Ectodermal cell (in vitro differentiated cells): ENCODE results near the gene TRPM8.

Experiments
- H3K27ac ChIP-seq: 2 replicates; pipeline ENCODE4 v1.7.0; 2013; ENCODE audit warnings: mild to moderate bottlenecking, low read depth, low read length; ENCODE audit not compliant: insufficient read depth, poor library complexity, severe bottlenecking
- H3K27me3 ChIP-seq: 2 replicates; pipeline ENCODE4 v1.7.0; 2013; ENCODE audit warnings: mild to moderate bottlenecking, low read length; ENCODE audit not compliant: insufficient read depth, control insufficient read depth, poor library complexity, severe bottlenecking
- H3K36me3 ChIP-seq: one replicate; pipeline ENCODE4 v1.7.0; 2013; ENCODE audit warnings: low read length; ENCODE audit not compliant: control insufficient read depth, insufficient read depth
- H3K4me1 ChIP-seq: one replicate; pipeline ENCODE4 v1.7.0; 2013; ENCODE audit warnings: low read length; ENCODE audit not compliant: control insufficient read depth, insufficient read depth
- H3K4me3 ChIP-seq: 2 replicates; pipeline ENCODE4 v1.7.0; 2013; ENCODE audit warnings: low read depth, low read length, control low read depth; ENCODE audit not compliant: insufficient read depth
- H3K9me3 ChIP-seq: 2 replicates; pipeline ENCODE4 v1.7.0; 2013; ENCODE audit warnings: mild to moderate bottlenecking, low read length, moderate library complexity; ENCODE audit not compliant: control insufficient read depth
- WGBS, 2 experiments: methylation state at CpG; one replicate each; pipeline ENCODE4 v1.1.7; 2013; ENCODE audit warnings: missing lambda C conversion rate in 2 of 2; 5-methylcytosine and 5-hydroxymethylcytosine counted together

TRPM8 gene

DNA sequence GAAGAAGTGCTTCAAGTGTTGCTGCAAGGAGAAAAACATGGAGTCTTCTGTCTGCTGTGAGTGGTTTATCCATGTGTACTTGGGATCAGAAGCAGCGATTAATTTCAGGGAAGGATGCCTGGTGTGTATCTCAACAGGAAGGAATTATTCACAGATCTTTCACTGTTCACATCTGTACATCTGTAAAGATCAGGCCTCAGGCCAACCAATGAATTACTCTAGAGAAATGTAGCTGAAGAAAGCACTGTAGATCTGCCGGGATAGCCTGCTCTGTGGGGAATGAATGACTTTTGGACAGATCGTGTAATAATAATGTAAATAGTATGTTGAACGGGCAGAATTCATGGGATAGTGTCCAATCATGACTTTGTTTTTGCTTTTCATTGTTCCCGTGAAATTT is 79.3 kb downstream of the TRPM8 start:
- Histone ChIP-seq H3K27ac (no peak overlapping the region), H3K9me3 (no peaks in the 10 kb centered on the region), H3K36me3 (no peaks in the 10 kb centered on the region), H3K4me3 (no peak overlapping the region), H3K4me1 (no peaks in the 10 kb centered on the region), H3K27me3 (no peaks in the 10 kb centered on the region)
- WGBS, 2 experiments: 93 to 95% methylated on average over 5 of the region's 5 CpGs

DNA sequence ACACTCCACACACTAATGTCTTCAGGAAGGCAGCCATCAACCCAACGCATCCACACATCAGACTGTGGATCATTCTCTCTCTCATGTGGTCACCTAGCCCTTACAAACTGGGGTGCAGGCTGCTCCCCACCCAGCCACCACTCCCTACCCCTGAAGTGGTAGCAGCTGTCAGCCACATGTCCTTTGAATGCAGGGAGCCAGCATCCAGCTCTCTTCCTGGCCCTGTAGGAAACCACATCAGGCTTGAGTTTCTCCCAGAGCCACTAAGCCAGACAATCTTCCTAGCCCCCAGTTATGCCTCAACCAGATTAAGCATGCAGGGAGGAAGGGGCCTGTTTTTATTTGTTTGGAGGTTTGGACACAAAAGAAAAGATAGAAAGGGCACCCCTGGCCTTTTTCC is 80.5 kb downstream of the TRPM8 start:
- Histone ChIP-seq H3K9me3 (no peaks in the 10 kb centered on the region), H3K27me3 (no peaks in the 10 kb centered on the region), H3K27ac (no peak overlapping the region), H3K4me3 (no peak overlapping the region), H3K36me3 (no peaks in the 10 kb centered on the region), H3K4me1 (no peaks in the 10 kb centered on the region)
- WGBS, 2 experiments: 89 to 96% methylated on average over 1 of the region's 1 CpG

DNA sequence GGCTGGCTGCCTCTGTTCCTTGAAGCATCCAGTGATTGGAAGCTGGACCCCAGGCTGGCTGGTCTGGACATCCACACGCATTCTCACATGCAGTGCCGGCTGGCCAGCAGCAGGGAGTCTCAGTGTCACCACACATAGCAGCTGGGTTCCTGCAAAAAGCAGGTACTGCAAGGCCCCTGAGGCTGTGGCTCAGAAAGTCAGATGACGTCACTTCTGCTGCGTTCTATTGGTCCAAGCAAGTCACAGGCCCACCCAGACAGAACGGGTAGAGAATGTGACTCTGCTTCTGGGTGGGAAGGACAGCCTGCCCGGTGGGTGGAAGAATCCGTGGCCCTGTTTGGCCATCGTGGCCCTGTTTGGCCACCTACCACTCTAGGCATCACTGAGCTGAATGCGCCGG is 82.0 kb downstream of the TRPM8 start:
- H3K9me3 ChIP-seq: no peaks in the 10 kb centered on the region
- H3K4me3 ChIP-seq: no peak overlapping the region
- no peaks in the 10 kb centered on the region for H3K36me3 ChIP-seq
- peaks cover 2% of the 10 kb centered on the region for H3K4me1 ChIP-seq
- WGBS, 2 experiments: 82 to 83% methylated on average over 10 of the region's 10 CpGs
- no peak overlapping the region for H3K27ac ChIP-seq
- no peaks in the 10 kb centered on the region for H3K27me3 ChIP-seq

DNA sequence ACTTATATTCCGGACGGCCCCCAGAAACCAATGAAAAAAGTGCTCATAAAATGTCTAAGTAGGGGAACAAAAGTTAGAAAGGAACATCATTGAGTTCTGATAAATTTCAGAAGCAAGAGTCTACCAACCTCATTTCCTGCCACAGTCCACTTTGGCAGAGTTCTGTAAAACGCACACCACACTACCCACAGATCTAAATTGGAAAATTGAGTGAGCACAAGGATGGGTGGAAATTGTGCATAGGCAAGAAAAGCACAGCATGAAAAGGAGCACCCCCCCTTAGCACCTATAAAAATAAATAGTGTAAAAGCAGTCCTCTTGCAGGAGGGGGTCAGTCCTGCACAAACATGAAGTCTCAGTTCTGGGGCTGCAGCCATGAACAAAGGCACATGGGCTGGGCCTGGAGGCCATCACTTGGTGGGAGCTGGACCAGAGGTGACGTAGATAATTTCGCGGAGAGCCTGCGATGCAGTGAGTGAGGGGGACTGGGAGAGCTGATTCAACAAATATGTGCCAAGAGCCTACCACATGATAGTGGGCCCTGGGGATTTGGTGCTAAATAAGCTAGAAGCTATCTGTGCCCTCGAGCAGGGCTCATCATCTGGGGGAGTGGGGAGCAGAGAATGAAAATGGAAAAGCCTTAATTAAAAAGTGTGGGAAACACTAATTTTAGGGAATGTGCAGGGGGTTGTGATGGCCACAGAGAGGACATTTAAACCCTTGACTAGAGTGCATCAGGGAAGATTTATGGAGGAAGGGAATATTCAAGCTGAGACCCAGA is 84.4 kb downstream of the TRPM8 start:
- no peaks in the 10 kb centered on the region for H3K27me3 ChIP-seq
- H3K9me3 ChIP-seq: no peaks in the 10 kb centered on the region
- no peak overlapping the region for H3K4me3 ChIP-seq
- peaks cover 5% of the 10 kb centered on the region for H3K4me1 ChIP-seq
- no peaks in the 10 kb centered on the region for H3K36me3 ChIP-seq
- H3K27ac ChIP-seq: no peak overlapping the region
- WGBS, 2 experiments: 96 to 97% methylated on average over 7 to 8 of the region's 8 CpGs

DNA sequence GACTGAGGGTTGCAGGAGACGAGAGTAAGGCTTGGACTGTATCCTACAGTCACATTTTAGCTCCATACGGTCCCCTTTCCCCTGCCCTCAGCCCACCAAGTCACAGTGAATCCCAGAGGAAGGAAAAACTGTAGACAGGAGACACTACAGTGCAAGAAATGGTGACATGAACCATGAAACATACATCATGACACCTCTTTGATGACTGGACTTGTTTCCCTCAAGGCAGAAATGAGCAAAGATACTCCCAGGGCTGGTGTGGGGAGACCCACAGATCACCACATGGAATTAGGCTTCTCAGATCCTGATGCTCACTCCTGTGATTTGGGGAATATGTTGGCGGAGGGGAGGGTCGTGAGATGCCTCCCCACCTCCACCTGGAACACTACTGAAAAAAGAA is 85.1 kb downstream of the TRPM8 start:
- Histone ChIP-seq H3K4me3 (no peak overlapping the region), H3K27me3 (no peaks in the 10 kb centered on the region), H3K4me1 (peaks cover 5% of the 10 kb centered on the region), H3K36me3 (no peaks in the 10 kb centered on the region), H3K9me3 (no peaks in the 10 kb centered on the region), H3K27ac (no peak overlapping the region)
- 94 to 97% methylated on average over 4 of the region's 4 CpGs for WGBS, 2 experiments

DNA sequence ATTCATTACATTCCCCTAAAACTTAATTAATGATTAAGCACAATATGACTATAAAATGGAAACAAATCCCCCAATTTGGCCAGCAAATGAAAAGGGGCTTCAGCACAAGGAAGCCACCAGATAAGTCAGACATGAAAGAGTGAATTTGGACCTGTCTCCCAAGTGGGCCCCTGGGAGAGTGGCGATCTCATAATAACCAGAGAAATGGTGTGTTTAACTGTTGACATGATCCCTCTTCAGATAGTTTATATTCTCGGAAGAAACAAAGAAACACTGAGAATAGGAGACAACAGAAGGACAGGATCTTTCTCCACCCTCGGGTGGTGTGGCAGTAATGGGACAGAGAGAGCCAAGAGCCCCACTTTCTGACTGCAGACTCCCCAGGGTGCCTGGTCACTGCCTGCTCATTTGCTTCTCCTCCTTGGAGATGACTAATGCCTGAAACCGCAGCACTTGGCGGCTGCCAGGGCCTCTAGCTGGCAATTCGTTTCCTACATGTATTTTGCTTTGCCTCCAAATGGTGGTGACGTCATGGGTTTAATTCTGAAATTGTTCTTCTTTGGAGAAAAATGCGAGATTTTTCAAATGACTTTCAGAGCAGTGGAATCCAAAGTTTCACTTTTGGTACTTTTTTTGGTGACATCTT is 86.9 kb downstream of the TRPM8 start:
- Histone ChIP-seq H3K4me1 (peaks cover 5% of the 10 kb centered on the region), H3K4me3 (no peak overlapping the region), H3K27ac (no peak overlapping the region), H3K27me3 (no peaks in the 10 kb centered on the region), H3K9me3 (no peaks in the 10 kb centered on the region), H3K36me3 (no peaks in the 10 kb centered on the region)
- 59 to 61% methylated on average over 8 of the region's 8 CpGs for WGBS, 2 experiments

DNA sequence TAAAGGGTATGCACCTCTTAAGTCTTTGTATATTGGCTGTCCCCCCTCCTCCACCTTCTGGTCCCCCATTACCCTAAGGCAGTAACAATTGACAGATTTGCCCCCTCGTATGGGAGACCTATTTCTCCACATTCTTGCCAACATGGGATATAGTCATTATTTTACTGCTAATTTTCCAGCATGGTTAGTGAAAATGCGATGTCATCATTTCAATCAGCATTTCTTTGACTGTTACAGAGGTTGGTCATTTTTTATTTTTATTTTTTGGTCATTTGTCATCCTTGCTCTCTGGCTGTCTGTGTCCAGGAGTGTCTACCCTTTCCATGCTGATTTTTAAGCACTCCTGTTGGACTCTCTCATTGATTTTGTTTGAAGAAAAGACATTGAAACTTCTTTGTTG is 88.0 kb downstream of the TRPM8 start:
- Histone ChIP-seq H3K4me1 (peaks cover 5% of the 10 kb centered on the region), H3K9me3 (no peaks in the 10 kb centered on the region), H3K27me3 (no peaks in the 10 kb centered on the region), H3K27ac (no peak overlapping the region), H3K4me3 (no peak overlapping the region), H3K36me3 (no peaks in the 10 kb centered on the region)
- 93 to 100% methylated on average over 2 of the region's 2 CpGs for WGBS, 2 experiments

DNA sequence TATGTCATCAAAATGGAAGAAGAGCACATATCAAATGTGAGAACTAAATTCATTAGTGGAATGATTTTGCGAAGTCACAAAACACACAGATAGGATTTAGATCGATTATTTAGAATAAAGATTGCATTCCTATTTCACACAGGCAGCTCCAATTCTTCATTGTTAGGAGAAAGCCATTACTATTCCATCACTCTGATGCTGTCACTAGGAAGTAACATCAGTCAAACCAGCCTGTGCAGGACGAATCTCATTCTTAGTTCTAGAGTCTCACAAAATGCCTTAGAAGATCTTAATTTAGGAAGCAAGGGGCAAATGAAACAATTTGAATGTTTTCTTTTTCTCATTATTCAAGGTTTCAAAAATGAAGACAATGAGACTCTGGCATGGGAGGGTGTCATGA is 89.3 kb downstream of the TRPM8 start:
- H3K9me3 ChIP-seq: no peaks in the 10 kb centered on the region
- 98% methylated on average over 3 of the region's 3 CpGs for WGBS, 2 experiments
- no peaks in the 10 kb centered on the region for H3K27me3 ChIP-seq
- H3K27ac ChIP-seq: no peak overlapping the region
- H3K4me1 ChIP-seq: peaks cover 5% of the 10 kb centered on the region
- no peak overlapping the region for H3K4me3 ChIP-seq
- H3K36me3 ChIP-seq: no peaks in the 10 kb centered on the region

DNA sequence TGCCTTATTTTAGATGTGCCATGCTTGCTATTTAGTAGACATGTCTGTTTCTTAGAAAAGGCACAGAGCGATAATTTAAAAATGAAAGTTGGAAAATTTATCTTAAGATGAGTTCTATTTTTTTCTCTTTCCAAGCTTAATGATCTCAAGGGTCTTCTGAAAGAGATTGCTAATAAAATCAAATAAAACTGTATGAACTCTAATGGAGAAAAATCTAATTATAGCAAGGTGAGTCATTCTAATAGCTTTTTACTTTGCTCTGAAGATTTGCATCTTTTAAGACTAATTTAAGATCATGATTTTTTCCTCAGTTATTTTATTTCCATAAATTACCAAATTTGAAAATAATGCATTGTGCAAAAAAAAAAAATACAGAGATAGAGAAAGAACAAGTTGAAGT is 97.3 kb downstream of the TRPM8 start:
- Histone ChIP-seq H3K36me3 (no peaks in the 10 kb centered on the region), H3K4me3 (no peak overlapping the region), H3K4me1 (no peaks in the 10 kb centered on the region), H3K9me3 (no peaks in the 10 kb centered on the region), H3K27me3 (no peaks in the 10 kb centered on the region), H3K27ac (no peak overlapping the region)
- 86 to 100% methylated on average over 1 of the region's 1 CpG for WGBS, 2 experiments

DNA sequence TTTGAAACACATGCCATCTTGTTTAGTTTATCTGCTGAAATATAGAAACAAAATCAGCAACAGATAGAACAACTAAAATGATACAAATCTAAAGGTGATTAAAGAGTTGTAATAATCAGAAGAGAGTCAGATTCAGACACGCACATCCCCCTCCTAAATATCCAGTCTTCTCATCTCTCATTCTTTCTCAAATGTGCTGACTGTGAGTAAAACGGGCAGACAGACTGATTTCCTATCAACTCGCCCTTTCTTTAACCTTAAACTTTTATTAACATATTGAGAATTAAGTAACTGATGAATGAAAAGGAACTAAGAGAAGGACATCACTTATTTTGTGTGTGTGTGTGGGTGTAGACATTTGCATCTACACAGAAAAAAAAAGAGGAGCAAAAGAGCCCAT is 98.7 kb downstream of the TRPM8 start:
- H3K9me3 ChIP-seq: no peaks in the 10 kb centered on the region

More for the DNA sequence above, 98.7 kb downstream of the TRPM8 start:
- Histone ChIP-seq H3K4me3 (no peak overlapping the region), H3K27ac (no peak overlapping the region), H3K36me3 (no peaks in the 10 kb centered on the region), H3K27me3 (no peaks in the 10 kb centered on the region), H3K4me1 (no peaks in the 10 kb centered on the region)
- 92 to 100% methylated on average over 1 of the region's 3 CpGs for WGBS, 2 experiments
